PC-3 (cell line): ENCODE measurements around the gene CSMD2.

ENCODE experiments used
- CTCF ChIP-seq: fragments of 300-600 bp; sonication (generic); conservative IDR thresholded peaks from 2 replicates; pipeline ENCODE4 v1.5.1; 2017; ENCODE audit warnings: antibody characterized with exemption, low read depth, mild to moderate bottlenecking, low read length
- EZH2 ChIP-seq: fragments of 300-600 bp; sonication (generic); IDR thresholded peaks from one replicate; pipeline ENCODE4 v1.6.1; 2017; ENCODE audit warnings: antibody characterized with exemption, mild to moderate bottlenecking, low read length; ENCODE audit not compliant: unreplicated experiment

- TF ChIP-seq CTCF: no peak
- TF ChIP-seq EZH2: no peak
These were observed 25.7 kb upstream of the CSMD2 start for GRCh38 chr1:34190692-34191091.
